HCT116 (cell line): ENCODE measurements around the gene ERBIN.

Experiments used
- ELF1 ChIP-seq: IDR thresholded peaks from 2 replicates; pipeline ENCODE4 v1.6.1; 2012; ENCODE audit warnings: low read depth, borderline replicate concordance
- EZH2 ChIP-seq: fragments of 200-600 bp; sonication (generic); IDR thresholded peaks from 2 replicates; pipeline ENCODE4 v1.6.1; 2017; ENCODE audit warnings: antibody characterized with exemption, mixed run types
- EZH2phosphoT487 ChIP-seq: fragments of 200-600 bp; IDR thresholded peaks from 2 replicates; pipeline ENCODE4 v1.6.1; 2018; ENCODE audit warnings: antibody characterized with exemption, borderline replicate concordance
- JUND ChIP-seq: IDR thresholded peaks from 2 replicates; pipeline ENCODE4 v1.6.1; 2012
- POLR2A ChIP-seq: IDR thresholded peaks from 2 replicates; pipeline ENCODE4 v1.7.0; 2011; ENCODE audit warnings: borderline replicate concordance; ENCODE audit not compliant: insufficient read depth, insufficient read length; ENCODE audit errors: extremely low read depth
- SIN3A ChIP-seq: IDR thresholded peaks from 2 replicates; pipeline ENCODE4 v1.6.1; 2012; ENCODE audit warnings: low read depth
- SRF ChIP-seq: IDR thresholded peaks from 2 replicates; pipeline ENCODE4 v1.6.1; 2012; ENCODE audit warnings: low read depth
- YY1 ChIP-seq: IDR thresholded peaks from 2 replicates; pipeline ENCODE4 v1.6.1; 2011; ENCODE audit warnings: low read length, low read depth, moderate library complexity, mild to moderate bottlenecking; ENCODE audit not compliant: insufficient replicate concordance; ENCODE audit errors: extremely low read depth
- TF ChIP-seq, protein P1 (sequence below), 3 experiments: fragments of 200-600 bp in 1 of 3; sonication (generic) in 1 of 3; IDR thresholded peaks in 2 of 3; conservative IDR thresholded peaks in 1 of 3; 2 replicates each; pipeline ENCODE4 v1.5.1; 2012 to 2017; ENCODE audit warnings: low read depth in 2 of 3, low read length in 2 of 3, antibody characterized with exemption in 1 of 3, borderline replicate concordance in 1 of 3, control low read depth in 1 of 3, mild to moderate bottlenecking in 1 of 3, mixed read lengths in 1 of 3, mixed run types in 1 of 3, moderate library complexity in 1 of 3; ENCODE audit not compliant: insufficient read depth in 1 of 3
- TF ChIP-seq, protein P2 (sequence below): IDR thresholded peaks from 2 replicates; pipeline ENCODE4 v1.6.1; 2012

DNA sequence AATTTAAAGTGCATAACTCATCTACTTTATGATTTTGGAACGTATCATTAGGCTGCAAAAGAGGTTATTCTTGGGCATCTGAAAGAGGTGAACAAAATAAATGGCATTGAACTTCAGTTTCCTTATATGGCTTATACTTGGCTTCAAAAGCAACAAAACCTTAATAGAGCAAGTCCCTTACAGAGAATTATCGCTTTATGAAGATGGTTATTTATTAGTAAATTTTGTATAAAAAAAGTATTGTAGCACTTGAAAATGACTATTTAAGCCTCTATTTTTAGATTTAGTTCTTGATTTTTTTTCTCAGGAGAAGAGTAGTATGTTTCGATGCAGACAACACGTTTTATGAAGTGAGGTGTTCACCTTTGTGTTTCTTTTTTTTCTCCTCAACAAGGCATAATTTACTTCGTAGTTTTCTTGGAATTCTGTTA is 2.0 kb downstream of the ERBIN start:
- TF ChIP-seq, protein P1, sequence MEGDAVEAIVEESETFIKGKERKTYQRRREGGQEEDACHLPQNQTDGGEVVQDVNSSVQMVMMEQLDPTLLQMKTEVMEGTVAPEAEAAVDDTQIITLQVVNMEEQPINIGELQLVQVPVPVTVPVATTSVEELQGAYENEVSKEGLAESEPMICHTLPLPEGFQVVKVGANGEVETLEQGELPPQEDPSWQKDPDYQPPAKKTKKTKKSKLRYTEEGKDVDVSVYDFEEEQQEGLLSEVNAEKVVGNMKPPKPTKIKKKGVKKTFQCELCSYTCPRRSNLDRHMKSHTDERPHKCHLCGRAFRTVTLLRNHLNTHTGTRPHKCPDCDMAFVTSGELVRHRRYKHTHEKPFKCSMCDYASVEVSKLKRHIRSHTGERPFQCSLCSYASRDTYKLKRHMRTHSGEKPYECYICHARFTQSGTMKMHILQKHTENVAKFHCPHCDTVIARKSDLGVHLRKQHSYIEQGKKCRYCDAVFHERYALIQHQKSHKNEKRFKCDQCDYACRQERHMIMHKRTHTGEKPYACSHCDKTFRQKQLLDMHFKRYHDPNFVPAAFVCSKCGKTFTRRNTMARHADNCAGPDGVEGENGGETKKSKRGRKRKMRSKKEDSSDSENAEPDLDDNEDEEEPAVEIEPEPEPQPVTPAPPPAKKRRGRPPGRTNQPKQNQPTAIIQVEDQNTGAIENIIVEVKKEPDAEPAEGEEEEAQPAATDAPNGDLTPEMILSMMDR (IDR thresholded peaks at IDR 0.05 in 2 of 3, conservative IDR thresholded peaks at IDR 0.05 in 1 of 3; ENCODE audit: borderline replicate concordance in 1 of 3, insufficient read depth in 1 of 3, low read depth in 2 of 3, low read length in 2 of 3): no peak
- TF ChIP-seq EZH2phosphoT487 (no peak), SIN3A (no peak), YY1 (no peak), ELF1 (no peak), EZH2 (no peak), SRF (0 out of 2 replicates have a peak, but pooled peaks have one; percentile 26), JUND (no peak), POLR2A (no peak)
- TF ChIP-seq, protein P2, sequence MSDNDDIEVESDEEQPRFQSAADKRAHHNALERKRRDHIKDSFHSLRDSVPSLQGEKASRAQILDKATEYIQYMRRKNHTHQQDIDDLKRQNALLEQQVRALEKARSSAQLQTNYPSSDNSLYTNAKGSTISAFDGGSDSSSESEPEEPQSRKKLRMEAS: no peak
